GM19372 (cell line): ENCODE data around the gene XYLT1.

Source experiments
- ATAC-seq: cut with Tn5 transposase; IDR thresholded peaks from one replicate; pipeline ENCODE4 v1.9.1; 2021; ENCODE audit warnings: mild to moderate bottlenecking, low read depth, moderate library complexity; ENCODE audit not compliant: unreplicated experiment

The XYLT1 gene

GRCh38 chr16:17296431-17296830 lies 174.3 kb downstream of the XYLT1 start:
- ATAC-seq, result no peak

GRCh38 chr16:17295948-17296347 lies 174.8 kb downstream of the XYLT1 start:
- ATAC-seq, result no peak

- no peak for ATAC-seq
Observed at GRCh38 chr16:17294856-17295255, 175.9 kb downstream of the XYLT1 start.

GRCh38 chr16:17293813-17294558 lies 176.8 kb downstream of the XYLT1 start:
- ATAC-seq, result no peak

- no peak for ATAC-seq
Observed at GRCh38 chr16:17291289-17291688, 179.5 kb downstream of the XYLT1 start.

- ATAC-seq, result no peak
Observed at GRCh38 chr16:17289674-17290635, 180.8 kb downstream of the XYLT1 start.

GRCh38 chr16:17289050-17289449 lies 181.7 kb downstream of the XYLT1 start:
- no peak for ATAC-seq

GRCh38 chr16:17287166-17287800 lies 183.5 kb downstream of the XYLT1 start:
- no peak for ATAC-seq

- ATAC-seq, result no peak
Observed at GRCh38 chr16:17286443-17286842, 184.3 kb downstream of the XYLT1 start.

GRCh38 chr16:17283016-17283415 lies 187.7 kb downstream of the XYLT1 start:
- ATAC-seq, result no peak

GRCh38 chr16:17282247-17282646 lies 188.5 kb downstream of the XYLT1 start:
- peak; percentile 49 for ATAC-seq

GRCh38 chr16:17281052-17281451 lies 189.7 kb downstream of the XYLT1 start:
- ATAC-seq, result no peak

GRCh38 chr16:17278988-17279387 lies 191.8 kb downstream of the XYLT1 start:
- no peak for ATAC-seq

- no peak for ATAC-seq
Observed at GRCh38 chr16:17277981-17278381, 192.8 kb downstream of the XYLT1 start.

GRCh38 chr16:17276610-17277009 lies 194.2 kb downstream of the XYLT1 start:
- ATAC-seq, result no peak

GRCh38 chr16:17276010-17276530 lies 194.7 kb downstream of the XYLT1 start:
- no peak for ATAC-seq

- ATAC-seq, result no peak
Observed at GRCh38 chr16:17275076-17276009, 195.4 kb downstream of the XYLT1 start.

- ATAC-seq, result no peak
Observed at GRCh38 chr16:17273142-17273561, 197.6 kb downstream of the XYLT1 start.

- ATAC-seq, result no peak
Observed at GRCh38 chr16:17272716-17273115, 198.0 kb downstream of the XYLT1 start.

- no peak for ATAC-seq
Observed at GRCh38 chr16:17271687-17272086, 199.1 kb downstream of the XYLT1 start.
